K562 (cell line): Measurements from ENCODE around the gene TCEANC2. TPM values are rescaled to one million over a fixed set of nuclear protein-coding genes. Genes with fewer than 3 reads are reported as not detected.

Experiments used
- E2F1 ChIP-seq: sonication (generic); formaldehyde crosslinking; IDR thresholded peaks from 2 replicates; pipeline ENCODE4 v1.8.1; 2023; ENCODE audit warnings: mild to moderate bottlenecking, missing genetic modification reagents, moderate library complexity
- MEF2D ChIP-seq: conservative IDR thresholded peaks from 2 replicates; pipeline ENCODE4 v1.6.1; 2016; ENCODE audit warnings: low read depth, missing genetic modification characterization, missing compliant biosample characterization
- MTA3 ChIP-seq: fragments of 450-650 bp; formaldehyde crosslinking; IDR thresholded peaks from 2 replicates; pipeline ENCODE4 v1.6.1; 2017; ENCODE audit warnings: mild to moderate bottlenecking, borderline replicate concordance
- REST ChIP-seq, 2 experiments: fragments of 450-650 bp; formaldehyde crosslinking in 1 of 2; IDR thresholded peaks; 2 replicates each; pipeline versions ENCODE4 v1.4.0 to v1.6.1; 2014 to 2020; ENCODE audit warnings: mild to moderate bottlenecking in 2 of 2, borderline replicate concordance in 1 of 2, low read depth in 1 of 2
- SETDB1 ChIP-seq: IDR thresholded peaks from one replicate; pipeline ENCODE4 v1.6.1; 2012; ENCODE audit warnings: low read length, control low read depth, inconsistent platforms
- SMARCA5 ChIP-seq: fragments of 450-650 bp; IDR thresholded peaks from 2 replicates; pipeline ENCODE4 v1.6.1; 2016
- TGIF2 ChIP-seq: sonication (generic); formaldehyde crosslinking; IDR thresholded peaks from 2 replicates; pipeline ENCODE4 v1.8.1; 2022; ENCODE audit warnings: mild to moderate bottlenecking, missing genetic modification reagents, moderate library complexity
- ZNF780A ChIP-seq: fragments of 250-450 bp; sonication (Bioruptor Pico); IDR thresholded peaks from 2 replicates; pipeline ENCODE4 v1.5.0; 2021; ENCODE audit warnings: mild to moderate bottlenecking
- polyA plus RNA-seq, 8 experiments: library from polyadenylated mRNA; depleted of rRNA in 4 of 8; stranded (reverse) in 5 of 8; unstranded in 3 of 8; fragments of >200 nt; fragmentation: Nextera tagmentation in 2 of 8; fragmentation: Illumina TruSeq in 1 of 8; extraction: Ambion mirVana in 2 of 8; extraction: Trizol in 1 of 8; gene quantifications; 2 replicates each; pipeline versions ENCODE4 v1.2.1 to v1.2.3, GENCODE V29; 2011 to 2014; ENCODE audit warnings: inconsistent platforms in 1 of 8, missing spikeins in 1 of 8
- total RNA-seq, 7 experiments: library from RNA; depleted of rRNA in 6 of 7; stranded (reverse); fragments of >200 nt in 6 of 7; fragmentation: Illumina TruSeq in 2 of 7; extraction: Trizol in 2 of 7; gene quantifications; 2 replicates each; pipeline versions ENCODE4 v1.2.1 to v1.2.3, GENCODE V29; 2011 to 2021; ENCODE audit warnings: low replicate concordance in 1 of 7

TCEANC2 gene
- total and polyA plus RNA-seq, 9 of the 15 experiments (the other 6 are each of a cell fraction or from before 2014, with no cell fraction given) = 3.3 to 10.2 (median 7.0) TPM

- TF ChIP-seq REST (IDR thresholded peaks at IDR 0.05; ENCODE audit: borderline replicate concordance) (peak; percentile 42; the same call in 1 of the 2 replicates), REST (CRISPR knock-in tag; IDR thresholded peaks at IDR 0.05; ENCODE audit: low read depth) (no peak), ZNF780A (CRISPR knock-in tag) (no peak), TGIF2 (CRISPR knock-in tag) (0 out of 2 replicates have a peak, but pooled peaks have one; percentile 60), E2F1 (CRISPR knock-in tag) (peak; percentile 94; the same call in 1 of the 2 replicates), SMARCA5 (no peak), SETDB1 (no peak), MEF2D (tag) (no peak), MTA3 (no peak; the same call in 1 of the 2 replicates)
Measured at GRCh38 chr1:54052934-54053744, at the start of gene TCEANC2, which contains the start of gene TMEM59 (continued).
